Lung microvascular endothelial cell (primary cell): ENCODE data around the gene TRIM44. TPM values are rescaled to one million over a fixed set of nuclear protein-coding genes. Genes with fewer than 3 reads are reported as not detected.
A peak's percentile ranks its signal among the peaks of the same experiment; 100 is the strongest.
"Not testable (repeated sequence)": the region's sequence is repeated elsewhere in the genome, so short reads cannot be mapped to it uniquely, and the experiment has no call there.

Source experiments
- DNase-seq, 2 donors: peaks; one replicate each; pipeline versions ENCODE4 v3.0.0 to v3.0.0-alpha.2; 2010; ENCODE audit warnings: low read depth in 2 of 2
- total RNA-seq: library from RNA; depleted of rRNA; stranded (reverse); fragments of >200 nt; gene quantifications from 2 replicates; pipeline ENCODE4 v1.2.1, GENCODE V29; 2014

The TRIM44 gene
- total RNA-seq, 1 donor from 2014 or later, result 16.5 TPM

DNA sequence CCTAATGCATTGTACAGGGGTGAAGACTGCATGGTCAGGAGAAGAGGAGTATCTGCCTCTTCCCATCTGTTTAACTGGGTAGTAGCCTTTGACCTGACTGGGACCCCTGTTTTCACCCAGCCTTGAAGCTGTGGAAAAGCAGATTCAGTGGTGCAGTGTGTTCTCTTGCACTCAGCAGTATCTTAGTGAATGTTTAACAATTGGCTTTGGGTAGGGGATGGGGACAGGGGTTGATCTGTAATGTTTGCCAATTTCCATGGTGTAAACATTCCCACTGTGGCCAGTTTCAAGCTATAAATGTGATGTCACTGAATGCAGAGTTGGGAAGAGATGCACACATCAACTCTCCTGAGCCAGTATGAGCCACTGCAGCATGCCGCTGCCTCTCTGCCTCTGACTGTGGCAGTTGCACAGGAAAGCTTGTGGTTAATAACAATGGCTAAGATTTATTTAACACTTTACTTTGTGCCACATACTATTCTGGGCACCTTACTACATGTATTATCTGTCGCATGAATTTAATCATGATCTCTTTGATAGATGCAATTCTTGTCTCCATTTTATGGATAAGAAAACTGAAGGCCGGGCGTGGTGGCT, 28.6 kb upstream of the TRIM44 start:
- DNase-seq, result no peak

DNA sequence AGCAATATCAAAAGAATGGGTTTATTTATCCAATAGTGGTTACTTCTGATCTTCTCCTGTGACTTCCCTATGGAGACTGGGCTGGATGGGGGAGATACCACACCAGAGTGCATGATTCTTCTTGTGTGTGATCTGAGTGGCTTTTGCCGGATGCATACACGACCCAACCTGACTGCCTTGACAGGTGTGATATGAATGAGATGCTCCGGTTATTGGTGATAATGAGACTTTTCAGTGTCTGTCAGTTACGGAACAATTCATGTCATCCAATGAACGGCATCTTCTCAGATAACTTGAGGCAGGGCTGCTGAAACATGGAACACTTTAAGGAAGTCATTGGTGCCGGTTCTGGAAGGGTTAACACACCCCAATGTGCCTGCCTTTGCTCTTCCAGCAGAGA, 26.6 kb upstream of the TRIM44 start:
- DNase-seq, result no peak

DNA sequence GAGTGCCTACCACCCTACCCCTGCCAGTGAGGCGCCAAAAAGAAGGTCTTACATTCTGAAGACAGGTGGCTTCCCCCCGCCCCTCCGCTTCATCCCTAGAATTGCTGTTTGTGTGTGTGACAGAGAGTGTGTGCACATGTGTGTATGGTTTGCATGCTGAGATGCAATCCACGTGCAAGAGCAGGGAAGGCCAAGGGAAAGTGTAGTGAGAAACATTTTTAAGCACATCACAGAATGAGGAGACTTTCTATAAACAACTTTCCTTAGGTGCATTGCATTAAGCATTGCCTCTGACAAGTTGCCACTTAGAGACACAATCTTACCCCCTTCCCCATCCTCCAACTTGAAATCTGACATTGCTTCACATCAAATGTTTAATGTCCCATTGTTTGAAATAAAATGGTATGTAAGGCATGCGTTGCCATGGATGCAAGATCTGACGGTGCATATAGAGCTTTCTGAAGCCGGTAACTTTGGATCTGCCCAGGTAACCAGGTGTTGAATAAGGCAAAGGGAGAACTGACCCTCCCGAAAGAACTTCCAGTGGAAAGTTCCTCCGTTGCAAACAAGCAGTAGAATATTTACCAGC, 22.9 kb upstream of the TRIM44 start:
- DNase-seq, result no peak

DNA sequence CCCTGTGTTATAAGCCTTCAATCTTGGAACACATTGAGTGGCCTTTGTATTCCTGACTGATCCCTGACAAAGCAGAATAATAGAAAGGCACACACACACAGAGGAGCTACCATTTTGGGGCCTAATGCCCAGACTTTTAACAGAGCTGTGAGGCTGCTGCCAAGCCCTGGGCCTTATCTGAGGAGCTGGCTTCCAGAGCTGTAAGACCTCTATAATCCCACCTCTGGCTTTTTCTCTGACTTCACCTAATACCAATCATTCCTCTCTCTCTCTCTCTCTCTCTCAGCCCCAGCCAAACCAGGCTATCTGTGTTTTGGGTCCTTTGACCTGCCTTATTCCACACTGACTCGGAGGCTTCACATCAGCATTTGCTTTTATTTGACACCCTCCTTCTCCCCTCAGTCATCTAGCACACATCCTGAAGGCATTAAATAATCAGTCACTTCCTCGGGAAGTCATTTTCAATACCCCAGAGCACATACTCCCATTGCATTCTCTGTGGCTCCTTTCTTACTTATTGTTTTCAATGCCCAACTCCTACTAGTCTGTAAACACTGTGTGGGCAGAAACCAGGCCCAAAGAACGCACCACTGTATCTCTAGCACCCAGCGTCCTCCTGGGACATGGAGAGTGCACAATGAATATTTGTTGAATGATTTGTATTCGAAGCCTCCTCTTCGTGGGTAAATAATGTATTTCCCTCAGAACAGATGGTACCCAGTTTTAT, 21.2 kb upstream of the TRIM44 start:
- DNase-seq, result peak in 1 of 2 donors; percentile 53

DNA sequence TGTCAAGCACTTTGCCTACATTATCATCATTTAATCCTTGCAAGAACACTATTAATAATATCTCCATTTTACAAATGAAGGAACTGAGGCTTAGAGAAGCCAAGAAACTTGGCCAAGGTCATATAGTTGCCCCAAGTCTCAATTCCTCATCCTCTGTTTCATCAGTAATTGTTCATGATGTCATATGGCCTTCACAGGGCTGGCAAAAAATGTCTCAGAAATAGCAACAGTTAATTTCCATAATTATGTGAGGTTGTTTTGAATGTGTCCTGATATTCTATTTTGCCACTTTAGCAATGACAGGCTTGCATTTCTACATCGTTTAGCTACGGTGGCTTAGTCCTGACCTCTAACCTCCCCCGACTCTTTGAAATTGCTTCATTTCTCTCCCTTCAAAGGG, 20.6 kb upstream of the TRIM44 start:
- no peak for DNase-seq

DNA sequence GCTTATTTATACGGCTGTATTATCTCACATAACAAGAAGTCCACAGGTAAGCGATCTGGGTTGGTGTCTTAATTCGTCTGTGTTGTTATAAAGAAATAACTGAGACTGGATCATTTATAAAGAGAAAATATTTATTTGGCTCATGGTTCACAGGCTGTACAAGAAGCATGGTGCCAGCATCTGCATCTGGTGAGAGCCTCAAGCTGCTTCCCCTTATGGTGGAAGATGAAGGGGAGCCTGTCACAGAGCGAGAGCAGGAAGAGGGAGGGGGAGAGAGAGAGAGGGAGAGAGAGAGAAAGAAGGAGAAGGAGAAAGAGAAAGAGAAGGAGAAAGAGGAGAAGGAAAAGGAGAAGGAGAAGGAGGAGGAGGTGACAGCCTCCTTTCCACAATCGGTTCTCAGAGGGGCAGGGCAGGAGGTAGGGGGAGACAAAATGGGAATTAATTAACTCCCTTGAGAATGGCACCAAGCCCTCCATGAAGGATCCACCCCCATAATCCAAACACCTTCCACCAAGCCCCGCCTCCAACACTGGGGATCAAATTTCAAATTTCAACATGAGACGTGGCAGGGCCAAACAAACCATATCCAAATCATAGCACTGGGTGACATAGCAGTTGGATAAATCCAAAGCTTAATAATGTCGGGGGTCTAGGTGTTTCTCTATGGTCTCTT, 15.0 kb upstream of the TRIM44 start:
- no peak for DNase-seq

DNA sequence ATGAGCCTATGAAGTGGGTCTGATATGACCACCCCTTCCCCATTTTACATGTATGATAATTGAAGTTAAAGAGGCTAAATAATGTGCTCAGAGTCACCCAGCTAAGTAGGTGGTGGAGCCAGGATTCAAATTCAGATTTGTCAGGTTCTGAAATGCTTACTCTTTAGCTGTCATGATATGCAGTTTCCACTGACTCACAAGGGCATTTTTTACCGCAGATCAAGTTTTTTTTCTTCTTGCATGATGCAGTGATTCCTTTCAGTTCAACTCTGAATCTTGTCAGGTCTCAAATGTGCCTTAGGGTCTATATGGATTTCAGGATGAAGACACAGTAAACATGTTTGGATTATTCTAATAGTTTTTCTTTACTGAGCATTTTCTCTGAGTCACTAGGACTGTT, 12.6 kb upstream of the TRIM44 start:
- peak in 1 of 2 donors; percentile 71 for DNase-seq

DNA sequence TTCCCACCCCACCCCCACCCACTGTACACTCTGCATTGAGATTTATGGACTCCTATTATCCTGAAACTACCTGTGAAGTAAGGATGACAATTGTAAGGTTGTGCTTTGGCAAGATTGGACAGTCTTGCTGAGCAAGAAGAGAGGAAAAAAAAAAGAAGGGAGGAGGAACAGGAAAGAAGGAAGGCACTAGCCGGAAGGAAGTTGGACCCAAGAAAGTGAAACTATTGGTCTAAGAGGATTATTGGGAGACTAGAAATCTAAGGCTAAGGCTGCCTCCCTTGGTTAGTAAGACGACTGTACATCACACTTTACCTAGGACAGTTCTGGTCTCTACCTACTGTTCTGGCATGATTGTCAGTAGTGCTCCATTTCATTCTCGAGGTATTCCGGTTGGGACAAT, 12.1 kb upstream of the TRIM44 start:
- no peak for DNase-seq

DNA sequence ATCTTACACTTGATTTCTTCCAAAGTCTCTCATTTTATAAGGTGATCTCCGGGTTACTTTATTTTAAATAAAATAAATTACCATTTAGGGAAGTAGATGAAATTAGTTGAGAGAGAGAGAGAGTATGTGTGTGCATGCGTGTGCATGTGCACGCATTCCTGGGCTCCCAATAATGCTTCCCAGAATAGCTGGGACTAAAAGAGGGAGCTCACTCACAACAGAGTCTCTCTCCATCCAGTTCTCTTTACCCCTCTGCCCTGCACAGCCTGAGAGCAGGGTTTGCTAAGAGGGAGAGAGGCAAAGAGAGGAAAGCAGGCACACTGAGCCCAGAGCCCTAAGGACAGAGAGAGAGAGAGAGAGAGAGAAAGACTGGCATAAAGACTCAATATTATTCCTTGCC, 11.3 kb upstream of the TRIM44 start:
- no peak for DNase-seq

DNA sequence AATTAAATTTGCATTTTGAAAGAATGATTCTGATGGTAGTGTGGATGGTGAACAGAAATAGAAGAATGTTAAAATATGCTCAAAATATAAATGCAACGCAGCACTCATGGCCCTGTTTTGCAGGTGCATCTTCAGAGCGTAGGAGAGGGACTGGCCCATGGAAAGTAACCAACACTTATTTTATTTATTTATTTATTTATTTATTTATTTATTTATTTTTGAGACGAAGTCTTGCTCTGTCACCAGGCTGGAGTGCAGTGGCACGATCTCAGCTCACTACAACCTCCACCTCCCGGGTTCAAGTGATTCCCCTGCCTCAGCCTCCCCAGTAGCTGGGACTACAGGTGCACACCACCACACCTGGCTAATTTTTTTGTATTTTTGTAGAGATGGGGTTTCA, 9.8 kb upstream of the TRIM44 start:
- not testable (repeated sequence) for DNase-seq

DNA sequence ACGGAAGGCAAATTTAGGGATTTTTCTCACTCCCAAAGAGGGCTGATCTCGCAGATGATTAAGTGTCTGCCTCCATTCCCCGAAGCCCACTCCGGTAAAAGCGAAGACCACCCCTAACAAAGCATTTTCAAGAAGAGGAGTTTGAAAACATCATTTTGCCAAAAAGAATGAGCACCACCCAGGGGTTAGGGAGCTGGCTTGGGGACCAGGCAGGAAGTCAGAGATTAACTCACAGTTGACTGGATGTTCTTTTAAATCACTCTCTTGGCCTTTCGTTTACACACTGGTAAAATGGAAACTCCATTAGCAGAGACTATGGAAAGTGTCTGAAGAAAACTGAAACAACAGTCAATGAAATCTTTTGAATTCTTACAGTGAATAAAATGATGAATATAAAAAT, 7.9 kb upstream of the TRIM44 start:
- no peak for DNase-seq

DNA sequence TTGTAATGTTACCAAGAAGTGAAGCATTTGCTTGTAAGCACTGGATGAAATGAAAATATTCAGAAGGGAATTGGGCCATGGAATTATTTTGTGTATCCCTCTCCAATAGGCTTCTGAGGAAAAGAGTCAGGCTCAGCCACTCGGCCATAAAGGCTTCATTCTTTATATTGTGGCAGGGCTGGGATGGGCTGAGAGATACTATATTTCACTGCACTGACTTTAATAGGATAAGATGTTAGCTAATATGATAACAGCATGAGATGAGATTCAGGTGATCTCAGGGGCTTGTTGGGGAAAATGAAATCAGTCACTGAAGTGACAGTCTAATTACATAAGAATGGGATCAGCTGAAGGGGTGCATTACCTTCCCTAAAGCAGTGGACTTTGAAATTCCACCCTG, 7.3 kb upstream of the TRIM44 start:
- DNase-seq, result no peak

DNA sequence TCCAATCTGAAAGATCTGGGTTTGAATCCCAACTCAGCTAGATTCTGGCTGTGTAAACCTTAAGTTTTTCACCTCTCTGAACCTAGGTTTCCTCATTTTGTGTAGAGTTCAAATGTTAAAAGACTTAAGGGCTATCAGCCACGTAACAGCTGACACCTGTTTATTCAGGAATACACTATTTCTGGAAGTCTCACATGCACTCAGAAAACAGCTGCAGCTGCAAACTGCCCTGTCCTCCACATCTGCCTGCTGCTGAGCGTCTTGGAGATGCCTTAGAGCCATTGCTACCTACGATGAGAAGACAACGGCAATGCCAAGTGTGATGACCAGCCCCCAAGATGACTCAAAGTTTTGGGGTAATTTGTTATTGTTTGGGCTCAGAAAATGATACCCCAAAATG, 6.7 kb upstream of the TRIM44 start:
- no peak for DNase-seq

DNA sequence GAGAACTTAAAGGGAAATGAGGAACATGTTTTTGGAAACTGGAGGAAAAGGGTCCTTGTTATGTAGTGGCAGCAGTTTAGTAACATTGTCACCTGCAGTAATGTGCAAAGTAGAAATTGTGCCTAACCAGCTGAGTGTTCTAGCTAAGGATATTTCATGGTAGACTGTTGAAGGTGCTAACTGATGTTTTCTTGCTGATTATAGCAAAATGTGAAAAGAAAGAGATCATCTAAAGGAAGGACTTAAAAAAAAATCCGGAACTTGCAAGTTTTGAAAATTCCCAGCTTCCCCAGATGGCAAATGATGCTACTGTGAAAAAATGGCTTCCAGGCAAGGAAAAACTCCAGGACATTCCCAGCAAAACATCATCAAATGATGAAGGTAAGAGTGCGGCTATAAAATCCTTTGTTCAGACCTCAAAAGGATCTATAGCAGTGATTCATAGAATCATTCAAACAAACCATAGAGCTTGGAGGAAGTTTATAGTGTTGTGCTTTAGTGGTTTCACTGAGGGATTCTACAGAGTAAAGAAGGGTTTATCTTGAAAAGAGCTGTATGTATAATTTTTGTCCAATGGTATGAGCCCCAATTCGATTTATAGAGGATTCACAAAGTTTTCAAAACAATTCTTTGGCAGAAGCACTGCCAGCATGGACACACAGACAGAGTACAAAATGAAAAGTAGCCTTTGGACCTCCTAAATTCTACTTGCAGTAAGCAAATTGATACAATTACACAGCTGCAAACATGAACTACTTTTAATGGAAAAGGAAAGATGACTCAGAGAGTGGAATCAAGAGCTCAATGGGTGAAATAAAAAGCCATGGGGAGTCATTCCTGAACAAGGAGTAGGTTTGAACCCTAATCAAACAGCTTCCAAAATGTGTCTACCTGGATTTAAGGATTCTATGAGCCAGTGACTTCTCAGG, 4.3 kb upstream of the TRIM44 start:
- peak; percentile 15 to 42 for DNase-seq

DNA sequence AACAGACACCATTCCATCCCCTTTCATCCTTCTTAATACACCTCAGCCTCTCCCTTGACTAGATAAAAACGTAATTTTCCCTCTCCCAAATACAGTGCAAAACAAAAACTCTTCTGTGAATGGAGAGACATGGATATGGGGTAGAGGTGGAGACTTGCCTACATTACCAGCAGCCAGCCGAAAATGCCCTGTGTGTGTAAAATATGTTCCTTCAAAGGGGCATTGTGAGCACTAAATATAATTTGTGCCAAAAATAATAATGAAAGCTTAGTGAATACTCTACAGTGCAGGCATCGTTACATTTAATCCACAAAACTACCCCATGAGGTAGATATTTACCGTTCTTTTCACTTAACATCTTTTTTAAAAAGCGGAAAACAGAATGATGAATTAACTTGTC, 1.0 kb upstream of the TRIM44 start:
- DNase-seq, result peak in 1 of 2 donors; percentile 23

DNA sequence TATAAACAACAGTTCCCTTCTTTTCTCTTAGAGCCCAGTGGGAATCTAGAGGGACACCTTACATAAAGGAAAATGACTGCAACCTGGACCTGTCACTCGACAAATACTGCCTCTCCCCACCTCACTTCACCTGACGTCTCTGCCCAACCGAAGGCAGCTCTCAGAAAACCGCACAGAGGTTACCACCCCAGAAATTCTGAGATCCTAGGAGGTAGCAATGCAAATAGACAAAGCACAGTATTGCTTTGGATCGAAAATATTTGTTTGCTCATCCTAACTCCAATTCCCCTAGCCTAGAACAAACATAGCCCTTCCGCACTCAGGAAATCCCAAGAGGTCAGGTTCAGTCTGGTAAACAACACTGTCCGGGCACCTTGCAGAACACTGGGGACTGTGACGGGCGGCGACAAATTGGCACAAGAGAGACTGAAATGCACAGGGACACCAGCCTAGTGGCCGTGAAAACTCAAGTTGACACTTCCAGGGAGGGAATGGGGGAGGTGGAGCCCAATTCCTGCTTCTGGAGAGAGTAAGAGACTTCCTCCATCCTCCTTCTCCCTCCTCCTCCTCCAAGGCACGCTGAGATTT, 420 bp upstream of the TRIM44 start:
- DNase-seq, result peak; percentile 4 to 7

DNA sequence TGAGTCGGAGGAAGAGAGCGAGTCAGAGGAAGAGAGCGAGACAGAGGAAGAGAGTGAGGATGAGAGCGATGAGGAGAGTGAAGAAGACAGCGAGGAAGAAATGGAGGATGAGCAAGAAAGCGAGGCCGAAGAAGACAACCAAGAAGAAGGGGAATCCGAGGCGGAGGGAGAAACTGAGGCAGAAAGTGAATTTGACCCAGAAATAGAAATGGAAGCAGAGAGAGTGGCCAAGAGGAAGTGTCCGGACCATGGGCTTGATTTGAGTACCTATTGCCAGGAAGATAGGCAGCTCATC, 780 bp downstream of the TRIM44 start:
- DNase-seq, result no peak

DNA sequence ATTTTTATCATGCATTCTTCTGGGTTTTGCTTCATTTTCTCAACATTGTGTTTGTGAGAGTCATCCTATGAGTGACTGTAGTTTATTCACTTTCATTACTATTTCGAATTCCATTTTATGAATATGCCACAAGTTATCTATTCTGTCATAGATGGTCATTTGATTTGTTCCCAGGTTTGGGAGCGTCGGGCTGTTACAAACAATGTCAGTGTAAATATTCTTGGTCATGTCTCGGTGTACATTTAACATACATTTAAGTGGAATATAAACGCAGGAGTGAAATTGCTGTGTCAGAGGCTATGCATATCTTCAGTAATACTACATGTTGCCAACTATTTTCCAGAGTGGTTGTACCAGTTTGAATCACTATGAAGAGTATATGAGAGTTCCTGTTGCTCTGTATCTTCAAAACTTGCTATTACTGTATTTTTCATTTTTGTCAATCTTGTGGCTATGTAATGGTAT, 2.4 kb downstream of the TRIM44 start:
- DNase-seq, result no peak

DNA sequence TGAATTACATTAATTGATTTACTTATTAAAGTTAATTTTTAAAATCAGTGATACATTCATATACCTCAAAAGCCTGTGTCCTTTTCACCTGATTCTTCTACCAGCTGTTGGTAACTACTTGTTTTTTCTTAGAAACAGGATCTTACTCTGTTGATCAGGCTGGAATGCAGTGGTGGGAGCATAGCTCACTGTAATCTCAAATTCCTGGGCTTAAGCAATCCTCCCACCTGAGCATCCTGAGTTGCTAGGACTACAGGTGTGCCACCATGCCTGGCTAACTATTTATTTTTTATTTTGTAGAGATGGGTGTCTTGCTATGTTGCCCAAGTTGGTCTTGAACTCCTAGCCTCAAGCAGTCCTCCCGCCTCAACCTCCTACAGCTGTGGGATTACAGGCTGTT, 4.7 kb downstream of the TRIM44 start:
- DNase-seq, result no peak

DNA sequence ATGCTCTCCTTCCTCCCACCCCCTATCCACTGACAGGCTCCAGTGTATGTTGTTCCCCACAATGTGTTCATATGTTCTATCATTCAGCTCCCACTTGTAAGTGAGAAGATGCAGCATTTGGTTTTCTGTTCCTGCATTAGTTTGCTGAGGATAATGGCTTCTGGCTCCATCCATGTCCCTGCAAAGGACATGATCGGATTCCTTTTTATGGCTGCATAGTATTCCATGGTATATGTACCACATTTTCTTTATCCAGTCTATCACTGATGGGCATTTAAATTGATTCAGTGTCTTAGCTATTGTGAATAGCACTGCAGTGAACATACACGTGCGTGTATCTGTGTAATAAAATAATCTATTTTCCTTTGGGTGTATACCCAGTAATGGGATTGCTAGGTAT, 5.8 kb downstream of the TRIM44 start:
- DNase-seq, result not testable (repeated sequence)
